Uterus (tissue), 4 donors: ENCODE results near the gene CD4. TPM values are rescaled to one million over a fixed set of nuclear protein-coding genes. Genes with fewer than 3 reads are reported as not detected.

Source experiments
- DNase-seq, 2 donors: peaks; one replicate each; pipeline ENCODE4 v3.0.0-alpha.2; 2019 to 2020
- H3K27ac ChIP-seq, 2 donors: fragments of 200-600 bp; sonication (generic); 1 replicate in 1 of 2; 2 replicates in 1 of 2; pipeline ENCODE4 v1.5.1; 2016 to 2018
- H3K27me3 ChIP-seq, 2 donors: fragments of 200-600 bp; sonication (generic); one replicate each; pipeline ENCODE4 v1.5.1; 2018 to 2019; ENCODE audit warnings: control low read depth in 1 of 2
- H3K36me3 ChIP-seq, 2 donors: fragments of 200-600 bp; sonication (generic); one replicate each; pipeline ENCODE4 v1.5.1; 2019; ENCODE audit warnings: control low read depth in 1 of 2
- H3K4me1 ChIP-seq, 2 donors: fragments of 200-600 bp; sonication (generic); one replicate each; pipeline ENCODE4 v1.5.1; 2018 to 2019; ENCODE audit warnings: control low read depth in 1 of 2
- H3K4me3 ChIP-seq, 2 donors: fragments of 200-600 bp; sonication (generic); 1 replicate in 1 of 2; 2 replicates in 1 of 2; pipeline ENCODE4 v1.5.1; 2018 to 2019; ENCODE audit warnings: mild to moderate bottlenecking in 1 of 2
- H3K9me3 ChIP-seq, 2 donors: fragments of 200-600 bp; sonication (generic); one replicate each; pipeline ENCODE4 v1.5.1; 2019; ENCODE audit warnings: control low read depth in 1 of 2
- CTCF ChIP-seq, 4 experiments: fragments of 200-600 bp in 2 of 4; fragments of 450-650 bp in 2 of 4; sonication (generic) in 2 of 4; IDR thresholded peaks; one replicate each; pipeline ENCODE4 v1.5.1; 2016 to 2019; ENCODE audit warnings: antibody characterized with exemption in 4 of 4, mild to moderate bottlenecking in 2 of 4, moderate library complexity in 1 of 4
- POLR2A ChIP-seq, 2 donors: fragments of 450-650 bp; IDR thresholded peaks; one replicate each; pipeline ENCODE4 v1.6.1; 2016; ENCODE audit warnings: antibody characterized with exemption in 2 of 2, mild to moderate bottlenecking in 1 of 2, moderate library complexity in 1 of 2
- intact Hi-C: fragments of 100-400 bp; cut with DNase I; formaldehyde crosslinking; loops from one replicate; pipeline ENCODE4 v1.15.1; 2023; ENCODE audit warnings: low total_unique reads
- total RNA-seq, 4 donors: library from RNA; depleted of rRNA in 3 of 4; stranded (reverse); fragments of >200 nt in 3 of 4; gene quantifications; one replicate each; pipeline versions ENCODE4 v1.1.0 to v1.2.4, GENCODE V29; 2014 to 2023
- donor health status: DM: yes; HTN: yes; CAD: no.

The CD4 gene
- total RNA-seq, 4 donors from 2014 or later = 1.0 to 24.3 (median 10.4) TPM

DNA sequence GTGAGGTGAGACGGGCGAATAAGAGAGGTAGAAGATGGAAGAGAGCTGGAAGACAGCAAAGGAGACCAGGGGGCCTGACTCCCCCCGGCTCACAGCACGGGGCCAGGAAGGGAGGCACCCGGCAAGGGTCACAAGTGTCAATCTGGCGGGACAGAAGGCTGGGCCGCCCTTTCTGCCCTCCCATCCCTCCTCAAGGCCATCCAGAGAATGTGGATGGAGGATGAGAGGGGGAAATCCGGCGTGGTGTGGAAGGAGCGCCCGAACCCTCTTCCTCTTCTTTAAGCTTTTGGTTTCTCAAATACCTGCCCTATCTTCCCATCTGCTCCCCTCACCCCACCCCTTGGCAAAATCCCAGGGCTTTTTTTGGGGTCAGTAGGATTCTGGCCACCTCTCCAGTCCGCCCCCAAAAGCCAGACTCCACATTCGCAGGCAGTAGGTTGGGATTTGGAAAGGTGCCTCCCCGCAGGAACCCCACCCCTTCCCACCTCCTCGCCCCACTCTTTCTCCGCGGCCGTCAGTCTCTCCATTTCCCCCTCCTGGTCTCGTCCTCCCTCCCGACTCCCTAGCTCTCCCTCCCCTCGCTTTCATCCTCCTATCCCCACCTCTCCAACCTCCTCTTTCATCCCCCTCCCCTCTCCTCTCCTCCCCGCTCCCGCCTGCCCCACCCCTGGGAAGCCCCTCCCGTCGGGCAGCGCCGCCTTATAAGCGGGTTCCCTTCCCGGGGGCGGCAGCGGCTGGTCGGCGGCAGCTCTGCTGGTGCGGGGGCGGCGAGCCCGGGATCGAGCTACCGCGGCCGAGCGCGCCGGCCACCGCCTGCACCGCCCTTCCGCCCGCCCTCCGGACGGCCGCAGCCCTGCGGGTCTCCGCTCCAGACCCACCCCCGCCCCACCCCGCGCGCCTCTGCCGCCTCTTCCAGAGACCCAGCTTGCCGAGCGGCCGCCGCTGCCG is 23.4 kb upstream of the CD4 start, which contains the start of gene PTMS:
TSS of gene PTMS (plus strand) at position 730 of the 948 bp plus-strand sequence. CDS start 343 bp downstream, outside the sequence.
- TF ChIP-seq CTCF (IDR thresholded peaks at IDR 0.05) = peak in 1 of 4 experiments; percentile 13
- TF ChIP-seq POLR2A (IDR thresholded peaks at IDR 0.05) = peak; percentile 79 to 94
- H3K36me3 ChIP-seq = no peaks in the 10 kb centered on the region
- DNase-seq = peak; percentile 93 to 96
- peaks cover 0 to 4% of the 10 kb centered on the region in 2 donors for H3K4me1 ChIP-seq
- no peaks in the 10 kb centered on the region for H3K9me3 ChIP-seq
- intact Hi-C loops = no loop called here
- peak within 1 kb of the TSS; percentile 97 to 98 for H3K27ac ChIP-seq
- peak within 1 kb of the TSS; percentile 72 to 79 for H3K4me3 ChIP-seq
- H3K27me3 ChIP-seq = no peaks in the 10 kb centered on the region

DNA sequence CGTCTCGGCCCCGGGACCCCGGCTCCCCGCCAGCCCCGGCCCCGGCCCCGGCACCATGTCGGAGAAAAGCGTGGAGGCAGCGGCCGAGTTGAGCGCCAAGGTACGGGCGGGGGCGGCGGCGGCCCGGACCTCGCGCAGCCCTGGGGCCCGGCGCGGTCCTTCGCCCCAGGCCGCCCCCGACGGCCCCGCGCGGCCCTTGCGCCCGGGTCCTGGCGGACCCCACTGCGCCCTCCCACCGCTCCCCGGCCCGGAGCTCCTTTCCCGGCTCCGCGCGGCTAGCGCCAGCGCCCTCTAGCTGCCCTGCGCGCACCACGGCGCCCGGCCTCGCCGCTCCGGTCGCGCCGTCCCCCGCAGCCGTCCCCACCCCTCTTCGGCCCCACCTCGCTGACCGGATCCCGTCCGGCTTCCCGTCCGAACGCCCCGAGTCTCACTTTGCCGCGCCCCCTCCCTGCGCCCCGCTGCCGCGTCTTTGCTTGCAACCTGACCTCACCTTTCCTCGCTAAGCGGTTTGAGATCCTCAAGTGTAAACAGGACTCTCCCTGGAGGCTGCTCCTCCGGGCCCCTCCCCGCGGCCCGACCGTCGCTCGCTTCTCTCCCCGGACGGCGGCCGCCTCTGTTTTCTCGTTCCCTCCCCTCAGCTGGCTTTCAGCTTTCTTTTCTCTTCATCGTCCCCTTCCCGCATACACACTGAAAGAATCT is 22.5 kb upstream of the CD4 start:
- intact Hi-C loops = no loop called here
- peak overlapping the region; percentile 97 to 98 for H3K27ac ChIP-seq
- peak; percentile 44 to 91 (median 87) for TF ChIP-seq CTCF (IDR thresholded peaks at IDR 0.05)
- peak in 1 of 2 donors; percentile 30 for TF ChIP-seq POLR2A (IDR thresholded peaks at IDR 0.05)
- H3K36me3 ChIP-seq = no peaks in the 10 kb centered on the region
- H3K4me1 ChIP-seq = peaks cover 0 to 4% of the 10 kb centered on the region in 2 donors
- DNase-seq = peak; percentile 77 to 84
- no peaks in the 10 kb centered on the region for H3K9me3 ChIP-seq
- H3K27me3 ChIP-seq = no peaks in the 10 kb centered on the region
- H3K4me3 ChIP-seq = peak overlapping the region; percentile 72 to 79

DNA sequence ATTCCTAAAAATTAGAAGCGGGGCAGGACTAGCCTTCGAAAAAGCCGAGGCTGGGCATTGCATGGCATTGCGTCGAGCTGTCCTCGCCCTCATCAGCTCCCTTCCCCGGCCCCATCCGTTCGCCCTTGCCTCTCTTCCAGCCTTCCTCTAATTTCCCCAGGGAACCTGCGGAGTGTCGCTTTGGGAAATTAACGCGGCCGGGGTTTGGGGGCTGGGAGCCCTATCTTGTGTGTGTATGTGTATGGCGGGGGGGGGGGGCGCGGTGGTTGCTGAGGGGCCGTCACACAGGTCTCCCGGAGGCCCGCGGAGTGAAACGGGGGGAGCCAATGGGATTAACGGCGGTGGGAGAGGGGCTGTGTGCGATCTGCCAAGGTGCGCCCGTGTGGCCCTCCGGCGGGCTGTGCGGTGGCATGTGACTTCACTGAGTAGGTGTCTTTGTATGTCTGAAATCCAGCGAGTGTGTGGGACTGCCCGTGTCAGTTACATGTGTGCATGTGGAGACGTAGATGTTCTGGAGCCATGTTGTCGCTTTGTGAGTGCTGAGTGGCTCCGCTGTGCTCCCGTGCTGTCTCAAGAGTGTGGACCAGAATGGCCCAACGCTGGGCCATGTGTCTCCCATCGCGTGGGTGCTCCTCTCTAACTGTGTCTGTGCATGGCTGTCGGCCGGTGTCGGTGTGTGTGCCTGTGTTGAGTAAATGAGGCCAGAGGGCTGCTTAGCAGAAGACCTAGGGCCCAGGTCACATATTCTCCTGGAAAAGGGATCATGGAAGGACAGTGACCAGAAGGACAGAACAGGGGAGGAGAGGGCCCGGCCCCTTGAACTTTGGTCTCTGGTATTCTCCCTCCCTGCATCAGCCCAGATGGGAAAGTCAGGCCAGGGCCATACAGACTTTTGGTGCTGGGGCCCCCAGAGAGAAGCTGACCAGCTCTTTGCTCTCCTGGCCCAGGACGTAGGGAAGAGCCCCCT is 21.7 kb upstream of the CD4 start:
- TF ChIP-seq POLR2A (IDR thresholded peaks at IDR 0.05) (no peak), CTCF (IDR thresholded peaks at IDR 0.05) (no peak)

DNA sequence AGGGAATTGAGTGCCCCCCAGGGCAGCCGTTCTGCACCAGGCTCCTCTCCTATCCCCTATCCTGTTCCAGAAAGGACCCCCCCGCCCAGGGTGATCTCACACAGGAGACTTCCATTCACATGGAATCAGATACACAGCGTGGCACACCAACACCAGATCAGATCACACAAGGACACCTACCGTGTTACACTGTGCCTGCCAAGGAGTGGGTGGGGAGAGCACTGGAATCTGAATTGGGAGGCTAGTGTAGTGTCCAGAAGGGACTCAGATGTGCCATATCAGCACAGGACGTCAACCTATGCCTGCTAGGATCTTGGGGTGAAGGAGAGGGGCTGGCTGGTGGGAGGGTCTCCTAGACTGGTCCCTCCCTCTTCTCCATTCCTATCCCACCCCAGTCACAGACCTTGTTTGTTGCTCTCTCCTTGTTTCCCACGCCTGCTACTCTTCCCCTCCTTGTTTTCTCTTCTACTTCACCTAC is 20.9 kb upstream of the CD4 start:
- Histone ChIP-seq H3K4me1 (peaks cover 0 to 4% of the 10 kb centered on the region in 2 donors), H3K36me3 (no peaks in the 10 kb centered on the region), H3K27ac (peak overlapping the region; percentile 97 to 98), H3K4me3 (peak overlapping the region; percentile 72 to 79), H3K9me3 (no peaks in the 10 kb centered on the region), H3K27me3 (no peaks in the 10 kb centered on the region)
- intact Hi-C loops = no loop called here
- no peak for TF ChIP-seq CTCF (IDR thresholded peaks at IDR 0.05)
- no peak for TF ChIP-seq POLR2A (IDR thresholded peaks at IDR 0.05)
- no peak for DNase-seq

More for the DNA sequence above, 21.7 kb upstream of the CD4 start:
- no peak for DNase-seq
- H3K27ac ChIP-seq = peak overlapping the region; percentile 97 to 98
- peak overlapping the region; percentile 72 to 79 for H3K4me3 ChIP-seq
- H3K4me1 ChIP-seq = peaks cover 0 to 4% of the 10 kb centered on the region in 2 donors
- H3K27me3 ChIP-seq = no peaks in the 10 kb centered on the region
- no peaks in the 10 kb centered on the region for H3K36me3 ChIP-seq
- intact Hi-C loops = no loop called here
- no peaks in the 10 kb centered on the region for H3K9me3 ChIP-seq
